ENCODE data around the gene FNTB.

- TF ChIP-seq GATA2 (IDR thresholded peaks at IDR 0.05; ENCODE audit: low read depth, low read length) (no peak), GATA3 (IDR thresholded peaks at IDR 0.05; ENCODE audit: low read depth, low read length) (no peak)
These were observed 79.0 kb downstream of the FNTB start for GRCh38 chr14:65065719-65066118.
